HepG2 (cell line): Measurements from ENCODE around the gene DNLZ. TPM values are rescaled to one million over a fixed set of nuclear protein-coding genes. Genes with fewer than 3 reads are reported as not detected.
A peak's percentile ranks its signal among the peaks of the same experiment; 100 is the strongest.

Experiments used
- ATAC-seq: fragments of 200-7000 bp; cut with Tn5 transposase; 3 replicates; pipeline ENCODE4 v1.9.1; 2020; ENCODE audit warnings: mild to moderate bottlenecking, moderate library complexity
- BruUV-seq: library from RNA; stranded (reverse); fragments of 400-500 nt; replicated peaks from 2 replicates; lab custom pipeline; 2021; lab: Mats Ljungman, UMichigan
- CTCF ChIA-PET: fragments of 300-600 bp; formaldehyde crosslinking; extraction: SDS; loops from one replicate; lab custom pipeline; 2021; ENCODE audit warnings: low total read pairs, inconsistent platforms, low intra/inter-chr PET ratio; lab: Yijun Ruan, JAX
- POLR2A ChIA-PET: fragments of 350-600 bp; sonication (Branson Sonifier 250); formaldehyde crosslinking; loops from one replicate; lab custom pipeline; 2020; ENCODE audit warnings: antibody characterized with exemption, inconsistent platforms; lab: Yijun Ruan, JAX
- DNase-seq: peaks from one replicate; pipeline ENCODE4 v3.0.0-alpha.2; 2015; ENCODE audit warnings: low spot score
- FAIRE-seq: peaks from 3 replicates; lab custom pipeline; 2011; peaks lifted over from hg19 to GRCh38; lab: Jason Lieb, UNC
- H2AFZ ChIP-seq: one replicate; pipeline ENCODE4 v1.6.1; 2011; ENCODE audit warnings: low read length, inconsistent platforms
- H3K27ac ChIP-seq: fragments of 300-600 bp; 3 replicates; pipeline ENCODE4 v1.8.0; 2011; ENCODE audit warnings: mixed run types, mild to moderate bottlenecking, mixed read lengths, low read length, inconsistent platforms; ENCODE audit not compliant: insufficient read depth; ENCODE audit errors: extremely low read length
- H3K27me3 ChIP-seq, 2 experiments: fragments of 200-600 bp in 1 of 2; 2 replicates in 1 of 2; 3 replicates in 1 of 2; pipeline versions ENCODE4 v1.6.0 to v1.8.0; 2011; ENCODE audit warnings: low read length in 2 of 2, mild to moderate bottlenecking in 2 of 2, moderate library complexity in 2 of 2, inconsistent platforms in 1 of 2; ENCODE audit not compliant: insufficient read depth in 2 of 2, control insufficient read depth in 1 of 2
- H3K36me3 ChIP-seq, 2 experiments: fragments of 200-600 bp in 1 of 2; replicated peaks in 1 of 2; 2 replicates in 1 of 2; 3 replicates in 1 of 2; pipeline versions ENCODE4 v1.5.1 to v1.8.0; 2011; ENCODE audit warnings: low read length in 2 of 2, inconsistent platforms in 1 of 2; ENCODE audit not compliant: insufficient read depth in 2 of 2, control insufficient read depth in 1 of 2
- H3K4me1 ChIP-seq: 2 replicates; pipeline ENCODE4 v1.5.1; 2012; ENCODE audit warnings: low read length, inconsistent platforms; ENCODE audit not compliant: insufficient read depth
- H3K4me2 ChIP-seq: 2 replicates; pipeline ENCODE4 v1.6.0; 2011; ENCODE audit warnings: low read depth, low read length, inconsistent platforms
- H3K4me3 ChIP-seq, 3 experiments: fragments of 200-600 bp in 1 of 3; sonication (generic), shearing (Covaris generic) in 1 of 3; replicated peaks in 1 of 3; 2 replicates each; pipeline ENCODE4 v1.5.1; 2011 to 2016; ENCODE audit warnings: low read length in 3 of 3, inconsistent platforms in 2 of 3, low read depth in 2 of 3, mild to moderate bottlenecking in 2 of 3, control low read depth in 1 of 3, mixed read lengths in 1 of 3; ENCODE audit not compliant: insufficient read depth in 1 of 3
- H3K79me2 ChIP-seq: one replicate; pipeline ENCODE4 v1.6.1; 2011; ENCODE audit warnings: low read length, inconsistent platforms; ENCODE audit not compliant: insufficient read depth
- H3K9ac ChIP-seq: 2 replicates; pipeline ENCODE4 v1.6.0; 2011; ENCODE audit warnings: mild to moderate bottlenecking, low read depth, low read length, inconsistent platforms; ENCODE audit not compliant: insufficient read depth
- H3K9me3 ChIP-seq: 2 replicates; pipeline ENCODE4 v1.5.1; 2012; ENCODE audit warnings: mild to moderate bottlenecking, low read length
- H4K20me1 ChIP-seq: 2 replicates; pipeline ENCODE4 v1.6.0; 2011; ENCODE audit warnings: inconsistent platforms, mild to moderate bottlenecking, low read length, moderate library complexity; ENCODE audit not compliant: insufficient read depth
- BHLHE40 ChIP-seq: IDR thresholded peaks from 2 replicates; pipeline ENCODE4 v1.6.1; 2011; ENCODE audit warnings: low read length, improper control_type of control experiment
- CSRNP1 ChIP-seq: sonication (generic); formaldehyde crosslinking; IDR thresholded peaks from 2 replicates; pipeline ENCODE4 v1.8.1; 2023; ENCODE audit warnings: mild to moderate bottlenecking, missing genetic modification reagents
- DBP ChIP-seq: sonication (generic); formaldehyde crosslinking; IDR thresholded peaks from 2 replicates; pipeline ENCODE4 v1.4.0; 2020; ENCODE audit warnings: missing genetic modification reagents; ENCODE audit errors: not compliant biosample characterization
- ETV5 ChIP-seq: IDR thresholded peaks from 2 replicates; pipeline ENCODE4 v1.6.1; 2018; ENCODE audit warnings: missing biosample characterization, missing genetic modification reagents, inconsistent platforms, borderline replicate concordance
- GATAD2A ChIP-seq: IDR thresholded peaks from 2 replicates; pipeline ENCODE4 v1.6.1; 2016
- HBP1 ChIP-seq: IDR thresholded peaks from 2 replicates; pipeline ENCODE4 v1.6.1; 2016; ENCODE audit warnings: low read depth, control low read depth
- HNRNPL ChIP-seq: fragments of 200-400 bp; formaldehyde crosslinking; IDR thresholded peaks from 2 replicates; pipeline ENCODE4 v1.6.1; 2017; ENCODE audit warnings: mild to moderate bottlenecking, low read depth, low read length
- REXO4 ChIP-seq: sonication (generic); formaldehyde crosslinking; IDR thresholded peaks from 2 replicates; pipeline ENCODE4 v1.8.0; 2022; ENCODE audit warnings: missing genetic modification reagents, mild to moderate bottlenecking, borderline replicate concordance
- SAP130 ChIP-seq: IDR thresholded peaks from 2 replicates; pipeline ENCODE4 v1.6.1; 2016; ENCODE audit warnings: low read depth
- TCF7 ChIP-seq: sonication (generic); IDR thresholded peaks from 2 replicates; pipeline ENCODE4 v1.6.1; 2016; ENCODE audit warnings: antibody characterized with exemption, low read depth
- TGIF2 ChIP-seq: IDR thresholded peaks from 2 replicates; pipeline ENCODE4 v1.6.1; 2016; ENCODE audit warnings: control low read depth, missing compliant biosample characterization
- ZFX ChIP-seq: sonication (generic); formaldehyde crosslinking; IDR thresholded peaks from 2 replicates; pipeline ENCODE4 v1.4.0; 2020; ENCODE audit warnings: mild to moderate bottlenecking, low read depth, missing genetic modification reagents, moderate library complexity
- ZIK1 ChIP-seq: sonication (generic); formaldehyde crosslinking; IDR thresholded peaks from 2 replicates; pipeline ENCODE4 v1.5.0; 2020; ENCODE audit warnings: mild to moderate bottlenecking, low read depth, missing genetic modification reagents, borderline replicate concordance
- ZNF17 ChIP-seq: sonication (generic); formaldehyde crosslinking; IDR thresholded peaks from 2 replicates; pipeline ENCODE4 v1.5.0; 2020; ENCODE audit warnings: mild to moderate bottlenecking, missing genetic modification reagents
- ZNF292 ChIP-seq: sonication (generic); formaldehyde crosslinking; IDR thresholded peaks from 2 replicates; pipeline ENCODE4 v1.8.1; 2022; ENCODE audit warnings: mild to moderate bottlenecking, low read depth, missing genetic modification reagents, borderline replicate concordance
- ZNF383 ChIP-seq: sonication (generic); formaldehyde crosslinking; IDR thresholded peaks from 2 replicates; pipeline ENCODE4 v1.4.0; 2020; ENCODE audit warnings: missing genetic modification reagents, mild to moderate bottlenecking, borderline replicate concordance
- ZNF576 ChIP-seq: sonication (generic); formaldehyde crosslinking; IDR thresholded peaks from 2 replicates; pipeline ENCODE4 v1.4.0; 2020; ENCODE audit warnings: mild to moderate bottlenecking, missing genetic modification reagents
- WGBS: methylation state at CpG from one replicate; pipeline ENCODE4 v1.1.6; 2017; ENCODE audit warnings: low lambda C conversion rate; 5-methylcytosine and 5-hydroxymethylcytosine counted together
- in situ Hi-C: cut with HindIII; loops from 2 replicates; pipeline ENCODE4 v1.10.0; 2017; ENCODE audit warnings: low pct_unique_long_range_greater_than_20kb; ENCODE audit not compliant: extremely low pct_ligation_motif_present
- intact Hi-C: fragments of 100-400 bp; cut with micrococcal nuclease; formaldehyde crosslinking; loops from one replicate; pipeline ENCODE4 v1.10.0; 2022; ENCODE audit not compliant: unreplicated experiment
- polyA plus RNA-seq, 8 experiments: library from polyadenylated mRNA; depleted of rRNA in 3 of 8; stranded (reverse) in 7 of 8; unstranded in 1 of 8; fragments of >200 nt; fragmentation: Illumina TruSeq in 4 of 8; extraction: Trizol in 4 of 8; gene quantifications; 2 replicates each; pipeline versions ENCODE4 v1.2.1 to v1.2.3, GENCODE V29; 2011 to 2016; ENCODE audit warnings: low read depth in 4 of 8, missing spikeins in 1 of 8, mixed read lengths in 1 of 8; ENCODE audit not compliant: insufficient read depth in 1 of 8
- total RNA-seq, 5 experiments: library from RNA; depleted of rRNA; stranded (reverse); fragments of >200 nt; fragmentation: Illumina TruSeq; extraction: Trizol; gene quantifications; 2 replicates each; pipeline ENCODE4 v1.2.3, GENCODE V29; 2016; ENCODE audit warnings: low read depth in 1 of 5
- TF ChIP-seq, protein P1 (sequence below): IDR thresholded peaks from 2 replicates; pipeline ENCODE4 v1.6.1; 2012; ENCODE audit warnings: inconsistent platforms
- TF ChIP-seq, protein P2 (sequence below): sonication (generic); formaldehyde crosslinking; IDR thresholded peaks from 2 replicates; pipeline ENCODE4 v1.5.1; 2020; ENCODE audit warnings: missing genetic modification reagents, mild to moderate bottlenecking, borderline replicate concordance

DNLZ gene
- total and polyA plus RNA-seq, 2 of the 13 experiments (the other 11 are each of a cell fraction or from before 2014, with no cell fraction given) = 3.4 to 8.0 TPM

DNA sequence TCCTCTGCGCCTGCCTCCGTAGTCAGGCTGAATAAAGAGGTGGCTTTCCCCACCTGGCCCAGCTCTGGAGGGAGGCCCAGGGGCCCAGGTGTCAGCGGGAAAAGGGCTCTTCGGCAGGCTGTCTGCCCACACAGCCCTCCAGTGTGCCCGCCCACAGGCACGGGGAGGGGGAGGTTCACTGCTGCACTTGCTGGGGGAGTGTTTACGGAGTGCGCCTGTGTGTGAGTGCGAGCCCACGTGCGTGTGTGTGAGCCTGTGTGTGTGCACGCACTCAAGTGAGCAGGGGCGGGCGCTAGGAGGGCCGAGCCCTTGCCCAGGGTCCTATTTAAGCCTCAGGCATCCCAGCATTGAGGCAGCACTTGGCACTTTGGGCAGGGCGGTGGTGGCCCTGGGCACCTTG lies 10.9 kb downstream of the DNLZ start:
- Histone ChIP-seq H3K27ac (no peak overlapping the region), H3K27me3 (peaks cover 0 to 9% of the 10 kb centered on the region in 2 experiments; a peak in 2 of 5 replicates), H3K9ac (no peak overlapping the region), H4K20me1 (no peaks in the 10 kb centered on the region), H3K9me3 (no peaks in the 10 kb centered on the region), H3K4me2 (no peak overlapping the region; the same call in 1 of the 2 replicates), H3K4me1 (peaks cover 44% of the 10 kb centered on the region), H2AFZ (no peak overlapping the region), H3K79me2 (no peaks in the 10 kb centered on the region), H3K36me3 (no peaks in the 10 kb centered on the region), H3K4me3 (no peak overlapping the region; a peak in 1 of 6 replicates)
- peak; percentile 4; the same call in 1 of the 3 replicates for ATAC-seq
- in situ Hi-C loops (no loop called here), intact Hi-C loops (no loop called here)
- no peak for FAIRE-seq
- no TSS peak for BruUV-seq
- ChIA-PET POLR2A (interaction anchor here (1.5 kb wide), 1 partner anchor 10 kb away, joined by 8 read pairs; the partner anchor contains the start of gene DNLZ), CTCF (no interaction called here)
- DNase-seq = no peak
- no CpG with 5 or more reads among the region's 16 CpGs for WGBS
- TF ChIP-seq HNRNPL = peak; percentile 88
- 0 out of 2 replicates have a peak, but pooled peaks have one; percentile 28 for TF ChIP-seq CSRNP1 (CRISPR knock-in tag)
- TF ChIP-seq, protein P1, sequence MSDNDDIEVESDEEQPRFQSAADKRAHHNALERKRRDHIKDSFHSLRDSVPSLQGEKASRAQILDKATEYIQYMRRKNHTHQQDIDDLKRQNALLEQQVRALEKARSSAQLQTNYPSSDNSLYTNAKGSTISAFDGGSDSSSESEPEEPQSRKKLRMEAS = 0 out of 2 replicates have a peak, but pooled peaks have one; percentile 45
- no peak for TF ChIP-seq TGIF2 (CRISPR knock-in tag)
- TF ChIP-seq ZFX = peak; percentile 25; the same call in 1 of the 2 replicates
- TF ChIP-seq ZIK1 (CRISPR knock-in tag) = no peak
- TF ChIP-seq TCF7 = no peak
- no peak for TF ChIP-seq REXO4 (CRISPR knock-in tag)
- TF ChIP-seq BHLHE40 = peak; percentile 44
- TF ChIP-seq DBP (CRISPR knock-in tag) = no peak
- TF ChIP-seq ETV5 (CRISPR knock-in tag) = no peak
- TF ChIP-seq, protein P2, sequence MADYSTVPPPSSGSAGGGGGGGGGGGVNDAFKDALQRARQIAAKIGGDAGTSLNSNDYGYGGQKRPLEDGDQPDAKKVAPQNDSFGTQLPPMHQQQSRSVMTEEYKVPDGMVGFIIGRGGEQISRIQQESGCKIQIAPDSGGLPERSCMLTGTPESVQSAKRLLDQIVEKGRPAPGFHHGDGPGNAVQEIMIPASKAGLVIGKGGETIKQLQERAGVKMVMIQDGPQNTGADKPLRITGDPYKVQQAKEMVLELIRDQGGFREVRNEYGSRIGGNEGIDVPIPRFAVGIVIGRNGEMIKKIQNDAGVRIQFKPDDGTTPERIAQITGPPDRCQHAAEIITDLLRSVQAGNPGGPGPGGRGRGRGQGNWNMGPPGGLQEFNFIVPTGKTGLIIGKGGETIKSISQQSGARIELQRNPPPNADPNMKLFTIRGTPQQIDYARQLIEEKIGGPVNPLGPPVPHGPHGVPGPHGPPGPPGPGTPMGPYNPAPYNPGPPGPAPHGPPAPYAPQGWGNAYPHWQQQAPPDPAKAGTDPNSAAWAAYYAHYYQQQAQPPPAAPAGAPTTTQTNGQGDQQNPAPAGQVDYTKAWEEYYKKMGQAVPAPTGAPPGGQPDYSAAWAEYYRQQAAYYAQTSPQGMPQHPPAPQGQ (CRISPR knock-in tag) = no peak
- TF ChIP-seq ZNF292 (CRISPR knock-in tag) = 0 out of 2 replicates have a peak, but pooled peaks have one; percentile 12
- no peak for TF ChIP-seq ZNF17 (CRISPR knock-in tag)
- peak; percentile 60 for TF ChIP-seq SAP130 (CRISPR knock-in tag)
- 0 out of 2 replicates have a peak, but pooled peaks have one; percentile 19 for TF ChIP-seq GATAD2A (CRISPR knock-in tag)
- no peak for TF ChIP-seq ZNF576 (CRISPR knock-in tag)
- no peak for TF ChIP-seq HBP1 (CRISPR knock-in tag)
- TF ChIP-seq ZNF383 (CRISPR knock-in tag) = no peak
